ENCODE data around the gene RNF11.
"Not testable (repeated sequence)": the region's sequence is repeated elsewhere in the genome, so short reads cannot be mapped to it uniquely, and the experiment has no call there.

The RNF11 gene

GRCh38 chr1:51235673-51236530 lies at the start of gene RNF11:
TSS of gene RNF11 (plus strand) at chr1:51236273. CDS start at chr1:51236757, 484 bp downstream.
- DNase-seq (ENCODE audit: low spot score), result peak; percentile 86

- DNase-seq (ENCODE audit: low spot score), result no peak
These were observed 47.8 kb upstream of the RNF11 start for GRCh38 chr1:51188230-51188629.

- peak; percentile 43 for DNase-seq (ENCODE audit: low spot score)
These were observed 46.5 kb upstream of the RNF11 start for GRCh38 chr1:51189421-51190073.

- no peak for DNase-seq (ENCODE audit: low spot score)
These were observed 45.1 kb upstream of the RNF11 start for GRCh38 chr1:51190961-51191360.

- DNase-seq (ENCODE audit: low spot score), result peak; percentile 32
These were observed 43.7 kb upstream of the RNF11 start for GRCh38 chr1:51192213-51192843.

GRCh38 chr1:51193564-51193963 lies 42.5 kb upstream of the RNF11 start:
- DNase-seq (ENCODE audit: low spot score), result no peak

- DNase-seq (ENCODE audit: low spot score), result no peak
These were observed 32.8 kb upstream of the RNF11 start for GRCh38 chr1:51203121-51203873.

GRCh38 chr1:51203874-51204245 lies 32.2 kb upstream of the RNF11 start:
- no peak for DNase-seq (ENCODE audit: low spot score)

GRCh38 chr1:51210055-51210454 lies 26.0 kb upstream of the RNF11 start:
- no peak for DNase-seq (ENCODE audit: low spot score)

- no peak for DNase-seq (ENCODE audit: low spot score)
These were observed 25.4 kb upstream of the RNF11 start for GRCh38 chr1:51210676-51211075.

- DNase-seq (ENCODE audit: low spot score), result no peak
These were observed 21.4 kb upstream of the RNF11 start for GRCh38 chr1:51214615-51215131.

GRCh38 chr1:51215169-51215568 lies 20.9 kb upstream of the RNF11 start:
- DNase-seq (ENCODE audit: low spot score), result no peak

- no peak for DNase-seq (ENCODE audit: low spot score)
These were observed 19.4 kb upstream of the RNF11 start for GRCh38 chr1:51216631-51217030.

- DNase-seq (ENCODE audit: low spot score), result no peak
These were observed 19.0 kb upstream of the RNF11 start for GRCh38 chr1:51217101-51217500.

- no peak for DNase-seq (ENCODE audit: low spot score)
These were observed 17.5 kb upstream of the RNF11 start for GRCh38 chr1:51218570-51218969.

GRCh38 chr1:51219022-51219421 lies 17.1 kb upstream of the RNF11 start:
- no peak for DNase-seq (ENCODE audit: low spot score)

- not testable (repeated sequence) for DNase-seq (ENCODE audit: low spot score)
These were observed 14.5 kb upstream of the RNF11 start for GRCh38 chr1:51221529-51221928.

- DNase-seq (ENCODE audit: low spot score), result no peak
These were observed 13.8 kb upstream of the RNF11 start for GRCh38 chr1:51222136-51222787.

GRCh38 chr1:51222809-51223208 lies 13.3 kb upstream of the RNF11 start:
- DNase-seq (ENCODE audit: low spot score), result no peak

- DNase-seq (ENCODE audit: low spot score), result no peak
These were observed 11.8 kb upstream of the RNF11 start for GRCh38 chr1:51224255-51224654.

GRCh38 chr1:51227231-51227960 lies 8.7 kb upstream of the RNF11 start:
- DNase-seq (ENCODE audit: low spot score), result not testable (repeated sequence)

Data from HuH-7 (cell line).